GM19468 (cell line): ENCODE data around the gene CACUL1.
A peak's percentile ranks its signal among the peaks of the same experiment; 100 is the strongest.

ENCODE experiments used
- ATAC-seq: cut with Tn5 transposase; IDR thresholded peaks from one replicate; pipeline ENCODE4 v1.9.1; 2021; ENCODE audit warnings: mild to moderate bottlenecking, moderate library complexity, moderate number of reproducible peaks; ENCODE audit not compliant: unreplicated experiment; ENCODE audit errors: extremely low read depth

The CACUL1 gene

GRCh38 chr10:118735294-118735693 is 19.5 kb downstream of the CACUL1 start:
- no peak for ATAC-seq

DNA sequence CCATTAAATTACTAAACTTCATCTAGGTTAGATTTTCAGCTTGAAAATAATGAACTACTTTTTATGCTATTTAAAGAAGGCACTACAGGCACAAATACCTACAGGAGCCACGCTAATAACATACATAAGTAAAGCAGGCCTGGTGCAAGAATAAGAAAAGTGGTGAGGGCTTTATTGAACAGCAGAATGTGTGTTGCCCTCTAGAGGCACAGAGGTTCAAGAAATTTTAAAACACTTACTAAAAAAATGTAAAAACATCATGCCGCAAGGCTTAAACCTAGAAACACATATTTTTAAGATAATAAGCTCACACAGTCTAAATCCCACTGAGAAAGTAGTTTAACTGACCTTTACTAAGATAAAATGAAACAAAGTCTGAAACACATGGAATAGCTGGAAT is 20.3 kb downstream of the CACUL1 start:
- ATAC-seq: no peak

DNA sequence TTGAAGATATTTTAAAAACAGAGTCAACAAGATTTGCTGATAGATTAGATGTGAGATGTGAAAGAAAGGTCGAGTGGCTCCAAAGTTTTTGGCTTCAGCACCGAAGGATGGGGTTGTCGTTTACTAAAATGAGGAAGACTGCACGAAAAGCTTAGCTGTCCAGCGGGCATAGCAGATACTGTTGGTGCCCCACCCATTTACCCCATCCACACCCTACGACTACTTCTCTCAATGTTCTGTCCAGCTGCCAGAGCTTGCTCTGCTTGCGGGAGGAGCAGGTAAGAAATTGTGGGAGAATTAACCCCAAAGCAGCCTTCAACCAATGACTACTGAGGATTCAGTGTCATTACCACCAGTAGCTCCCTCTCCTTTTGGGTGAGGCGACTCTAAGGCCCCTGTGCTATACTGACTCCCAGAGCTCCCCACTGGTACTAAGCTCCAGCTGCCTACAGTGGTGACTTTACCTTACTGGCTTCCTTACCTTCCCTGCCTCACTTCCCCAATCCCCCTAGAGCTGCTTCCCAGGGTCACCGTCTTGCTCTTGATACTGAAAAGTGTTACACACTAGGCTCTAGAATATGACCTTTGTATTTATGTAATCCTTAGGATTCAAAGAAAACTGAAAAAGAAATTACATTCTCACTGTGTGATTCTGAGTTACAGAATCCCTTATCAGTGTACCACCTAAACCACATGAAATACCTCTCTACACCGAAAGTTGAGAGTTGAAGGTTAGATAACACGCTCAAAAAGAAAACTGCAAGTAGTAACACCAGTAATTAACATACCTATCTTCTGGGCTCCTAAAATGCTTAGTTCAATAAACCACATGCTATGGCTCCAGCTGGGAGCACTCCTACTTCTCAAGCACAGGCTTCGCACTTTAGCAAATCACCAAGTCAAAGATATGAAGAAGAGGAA is 22.3 kb downstream of the CACUL1 start:
- ATAC-seq: no peak

GRCh38 chr10:118730756-118731456 is 23.9 kb downstream of the CACUL1 start:
- ATAC-seq: no peak

DNA sequence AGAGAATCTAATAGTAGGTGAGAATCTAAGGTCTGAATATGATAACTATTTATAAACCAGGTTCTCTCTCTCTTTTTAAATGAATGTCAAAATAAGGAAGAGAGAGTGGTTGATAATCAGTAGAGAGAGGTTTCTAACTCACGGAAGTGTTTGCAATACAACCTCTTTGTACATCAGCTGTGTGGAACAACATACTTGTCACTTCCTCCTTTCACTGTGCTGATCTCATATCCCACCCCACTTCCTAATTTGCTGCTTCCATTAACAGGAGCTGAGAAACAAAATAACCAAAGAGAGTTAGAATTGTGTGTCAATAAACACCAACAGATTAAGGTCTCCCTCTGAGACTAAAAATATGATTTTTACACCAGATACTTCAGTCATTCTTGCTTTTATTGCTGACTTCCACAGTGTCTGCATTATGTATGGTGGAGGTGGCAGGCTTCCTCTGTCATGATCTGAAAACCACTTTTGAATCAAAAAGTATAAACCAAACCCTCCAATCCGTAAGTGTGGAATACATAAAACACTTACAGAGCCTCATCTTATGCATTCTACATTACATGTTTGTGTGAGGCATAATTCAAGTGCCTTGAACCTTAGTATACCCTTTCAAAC is 25.0 kb downstream of the CACUL1 start:
- ATAC-seq: peak; percentile 84

DNA sequence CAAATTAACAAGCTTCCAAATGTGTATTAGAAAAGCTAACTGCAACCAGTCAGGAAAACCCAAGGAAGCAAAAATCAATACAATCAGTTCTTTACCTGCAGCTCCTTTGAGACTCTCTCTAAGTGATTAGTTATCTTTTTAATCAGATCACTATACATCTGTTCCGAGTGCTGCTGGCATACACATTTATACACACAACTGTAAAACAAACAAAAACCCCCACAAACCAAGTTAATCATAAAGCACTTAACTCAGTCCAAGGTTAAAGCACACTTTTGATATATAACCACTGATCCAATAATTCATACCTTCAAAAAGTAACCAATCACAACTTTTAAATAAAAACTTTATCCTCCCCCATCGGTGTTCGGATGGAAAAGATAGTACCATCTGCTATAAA is 25.6 kb downstream of the CACUL1 start:
- ATAC-seq: no peak

DNA sequence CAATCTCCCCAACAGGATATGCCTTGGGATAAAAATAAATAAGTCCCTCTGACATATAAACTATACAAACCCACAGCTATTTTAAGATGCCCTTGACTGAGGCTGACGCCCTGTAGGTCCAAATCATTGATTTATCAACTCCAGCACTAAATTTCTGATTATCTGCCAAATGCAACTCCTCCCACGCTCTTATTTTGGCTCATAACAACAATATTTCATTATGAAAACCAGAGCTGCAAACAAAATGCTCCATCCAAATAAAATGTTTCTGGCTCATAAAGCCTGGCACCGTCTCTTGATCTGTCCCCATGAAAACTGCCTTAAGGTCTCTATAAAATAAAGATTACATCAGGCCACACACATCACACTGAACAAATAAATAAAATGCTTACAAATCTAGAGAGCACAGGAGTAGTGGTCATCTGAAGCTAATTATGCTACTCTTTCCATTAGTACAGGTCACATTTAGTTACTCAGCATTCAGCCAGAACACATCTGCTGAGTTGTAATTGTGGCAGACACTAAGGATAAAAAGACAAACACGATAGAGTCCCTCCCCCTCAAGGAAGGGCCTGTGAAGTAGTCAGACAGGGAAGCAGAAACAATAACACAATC is 28.8 kb downstream of the CACUL1 start:
- ATAC-seq: no peak

DNA sequence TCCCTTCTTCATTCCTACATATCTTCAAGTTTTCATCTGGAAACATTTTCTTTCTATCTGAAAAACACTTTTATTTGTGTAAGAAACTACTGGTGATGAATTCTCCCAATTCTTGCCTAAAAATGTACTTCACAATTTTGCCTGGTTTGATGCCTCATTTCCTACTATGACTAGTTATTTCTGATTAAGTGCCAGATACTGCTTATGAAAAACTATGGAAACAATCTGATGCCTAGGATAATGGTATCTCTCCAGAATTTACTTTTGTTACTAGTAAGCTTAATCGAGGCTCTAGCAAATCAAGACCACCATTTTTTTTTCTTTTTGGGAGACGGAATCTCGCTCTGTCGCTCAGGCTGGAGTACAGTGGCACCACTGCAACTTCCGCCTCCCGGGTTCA is 31.3 kb downstream of the CACUL1 start:
- ATAC-seq: no peak

DNA sequence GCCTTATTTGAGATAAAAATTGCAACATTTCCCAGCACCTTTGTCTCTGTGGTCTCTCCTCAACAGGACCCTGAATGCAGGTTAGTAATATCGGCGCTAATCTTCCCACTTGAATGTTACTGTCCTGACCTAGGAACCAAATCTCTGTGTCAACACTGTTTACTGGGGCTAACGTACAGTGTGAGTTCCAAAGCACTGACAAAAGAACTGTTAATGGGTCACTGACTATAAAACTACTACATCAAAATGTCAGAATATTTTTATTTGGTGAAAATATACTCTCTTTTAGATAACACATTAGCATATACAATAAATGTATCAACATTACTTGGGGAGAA is 33.3 kb downstream of the CACUL1 start:
- no peak for ATAC-seq

DNA sequence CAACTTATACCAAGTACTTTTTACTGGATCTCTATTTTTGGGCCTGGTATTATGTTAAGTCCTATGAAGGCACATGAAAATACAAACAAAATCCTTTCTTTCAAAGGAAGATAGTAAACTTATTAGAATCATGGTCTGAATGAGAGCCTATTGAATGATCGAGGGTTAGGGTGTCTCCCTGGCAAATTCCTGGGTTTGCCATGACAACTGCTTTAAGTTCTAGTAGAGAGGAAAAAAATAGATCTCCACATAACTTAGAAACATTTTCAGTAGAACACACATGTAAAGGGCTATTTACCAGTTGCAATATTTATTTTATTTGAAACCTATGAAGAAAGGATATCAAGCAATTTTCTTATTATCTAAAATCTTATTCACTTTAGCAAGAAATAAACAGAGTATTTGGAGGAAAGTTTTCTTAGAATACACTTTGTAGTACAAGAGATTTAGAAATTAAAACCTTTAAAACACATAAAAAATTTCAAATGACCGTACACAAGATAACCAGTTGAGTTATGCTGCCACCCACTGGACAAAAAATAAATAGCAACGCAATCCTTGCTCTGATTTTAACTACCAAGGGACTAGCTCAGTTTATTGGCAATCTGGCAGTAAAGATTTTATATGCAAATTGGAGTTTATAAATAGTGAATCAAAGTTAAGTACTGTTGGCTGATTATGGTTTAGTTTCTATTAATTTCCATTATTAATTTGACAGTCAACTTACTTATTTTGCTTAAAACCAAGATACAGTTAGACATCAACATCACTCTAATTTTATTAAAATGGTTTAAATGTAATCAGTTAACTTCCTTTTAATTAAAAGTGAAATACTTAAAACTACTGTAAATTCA is 33.9 kb downstream of the CACUL1 start:
- no peak for ATAC-seq

- no peak for ATAC-seq
These were observed 40.4 kb downstream of the CACUL1 start for GRCh38 chr10:118714366-118714765.

DNA sequence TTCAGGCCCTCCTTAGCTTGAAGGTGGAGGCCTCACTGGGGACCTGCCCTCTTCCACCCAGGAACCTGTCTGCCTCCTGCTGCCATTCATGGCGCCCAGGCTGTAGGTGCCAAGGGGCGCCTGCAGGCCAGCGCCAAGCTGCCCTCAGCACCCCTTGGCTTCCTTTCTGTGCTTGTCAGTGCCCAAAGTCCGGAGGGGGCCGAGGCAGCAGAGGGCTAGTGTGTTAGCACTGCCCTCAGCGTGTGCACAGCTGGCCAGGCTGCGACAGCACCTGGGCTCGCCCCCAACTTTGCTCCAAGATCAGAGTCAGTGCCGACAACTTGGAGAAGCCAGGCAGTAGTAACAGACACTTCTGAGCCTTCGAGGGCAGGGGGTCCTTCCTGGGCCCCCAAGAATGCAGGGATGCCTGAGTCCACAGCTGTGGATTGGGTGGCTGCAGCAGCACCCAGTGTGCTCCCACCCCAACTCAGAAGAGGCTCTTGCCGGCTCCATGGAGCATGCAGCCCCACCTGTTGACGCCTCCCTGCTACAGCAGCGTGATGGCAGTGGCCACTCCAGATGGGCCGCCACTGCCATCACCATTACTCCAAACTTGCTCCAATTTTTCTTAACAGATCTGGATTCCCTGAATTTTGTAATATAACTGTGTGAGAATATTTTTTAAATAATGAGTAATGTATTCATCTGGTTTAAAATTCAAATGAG is 41.7 kb downstream of the CACUL1 start:
- no peak for ATAC-seq

- no peak for ATAC-seq
These were observed 42.7 kb downstream of the CACUL1 start for GRCh38 chr10:118712080-118712479.

- ATAC-seq: no peak
These were observed 44.3 kb downstream of the CACUL1 start for GRCh38 chr10:118710487-118710886.

- ATAC-seq: no peak
These were observed 46.2 kb downstream of the CACUL1 start for GRCh38 chr10:118708571-118708970.

DNA sequence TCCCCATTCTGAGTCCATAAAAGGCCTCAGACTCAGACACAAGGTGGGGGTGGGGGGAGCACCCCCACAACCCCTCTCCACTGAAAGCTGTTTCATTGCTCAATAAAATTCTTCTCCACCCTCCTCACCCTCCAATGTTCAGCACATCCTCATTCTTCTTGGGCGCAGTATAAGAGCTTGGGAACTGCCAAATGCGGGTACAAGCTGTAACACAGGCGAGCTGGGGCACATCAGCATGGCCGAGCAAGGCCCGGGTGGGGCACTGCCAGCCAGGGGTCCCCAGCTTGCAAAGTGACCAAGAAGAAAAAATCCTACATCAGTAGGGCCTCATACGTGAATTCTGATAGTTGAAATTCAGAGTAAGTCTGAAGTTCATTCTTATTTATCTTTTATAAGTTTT is 50.1 kb downstream of the CACUL1 start:
- ATAC-seq: no peak

DNA sequence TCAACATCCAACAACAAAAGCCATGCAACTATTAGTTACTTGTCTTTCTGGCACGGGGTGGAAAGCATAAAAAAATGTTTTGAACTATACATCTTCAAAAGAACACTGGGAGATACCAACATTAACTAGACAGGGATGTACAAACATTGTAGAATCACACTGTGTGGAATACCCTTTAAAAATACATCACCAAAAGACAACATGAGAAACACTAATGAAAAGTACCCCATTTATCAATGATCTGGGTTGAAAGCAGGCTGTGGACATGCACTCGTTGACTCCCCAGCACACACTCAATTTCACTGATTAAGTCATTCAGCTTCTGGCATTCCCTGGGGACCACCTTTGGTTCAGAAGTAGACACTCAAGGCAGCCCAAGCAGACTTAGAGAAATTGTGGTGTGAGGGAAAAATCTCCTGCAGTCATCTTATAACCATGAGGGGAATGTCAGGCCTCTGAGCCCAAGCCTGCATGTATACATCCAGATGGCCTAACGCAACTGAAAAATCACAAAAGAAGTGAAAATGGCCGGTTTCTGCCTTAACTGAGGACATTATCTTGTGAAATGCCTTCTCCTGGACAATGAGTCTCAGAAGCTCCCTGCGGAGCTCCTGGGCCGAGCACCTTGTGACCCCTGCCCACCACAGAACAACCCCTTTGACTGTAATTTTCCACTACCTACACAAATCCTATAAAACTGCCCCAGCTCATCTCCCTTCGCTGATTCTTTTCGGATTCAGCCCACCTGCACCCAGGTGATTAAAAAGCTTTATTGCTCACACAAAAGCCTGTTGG is 53.0 kb downstream of the CACUL1 start:
- no peak for ATAC-seq

- peak; percentile 90 for ATAC-seq
These were observed 56.3 kb downstream of the CACUL1 start for GRCh38 chr10:118698421-118698820.

- no peak for ATAC-seq
These were observed 59.9 kb downstream of the CACUL1 start for GRCh38 chr10:118694848-118695247.
